CD14-positive monocyte (primary cell): ENCODE measurements around the gene OR2AG2. TPM values are rescaled to one million over a fixed set of nuclear protein-coding genes. Genes with fewer than 3 reads are reported as not detected.

Source experiments
- DNase-seq, 3 donors: peaks; one replicate each; pipeline ENCODE4 v3.0.0-alpha.2; 2011 to 2022
- H2AFZ ChIP-seq: 2 replicates; pipeline ENCODE4 v1.6.0; 2012; ENCODE audit warnings: mild to moderate bottlenecking, low read depth, low read length, inconsistent platforms; ENCODE audit not compliant: insufficient read depth, poor library complexity, severe bottlenecking
- H3K27ac ChIP-seq, 2 donors: 1 replicate in 1 of 2; 2 replicates in 1 of 2; pipeline ENCODE4 v1.5.1; 2012 to 2013; ENCODE audit warnings: low read length in 2 of 2, control low read depth in 1 of 2, inconsistent platforms in 1 of 2, low read depth in 1 of 2, mild to moderate bottlenecking in 1 of 2
- H3K27me3 ChIP-seq, 2 donors: one replicate each; pipeline versions ENCODE4 v1.6.0 to v1.6.1; 2011 to 2013; ENCODE audit warnings: low read length in 2 of 2; ENCODE audit not compliant: control insufficient read depth in 2 of 2, insufficient read depth in 2 of 2
- H3K36me3 ChIP-seq, 2 donors: replicated peaks in 1 of 2; 1 replicate in 1 of 2; 2 replicates in 1 of 2; pipeline versions ENCODE4 v1.5.1 to v1.6.1; 2012 to 2013; ENCODE audit warnings: low read length in 2 of 2, control low read depth in 1 of 2, inconsistent platforms in 1 of 2, mild to moderate bottlenecking in 1 of 2; ENCODE audit not compliant: insufficient read depth in 2 of 2, control insufficient read depth in 1 of 2
- H3K4me1 ChIP-seq, 2 donors: 1 replicate in 1 of 2; 2 replicates in 1 of 2; pipeline versions ENCODE4 v1.5.1 to v1.6.1; 2012 to 2013; ENCODE audit warnings: low read length in 2 of 2, control low read depth in 1 of 2, inconsistent platforms in 1 of 2, mild to moderate bottlenecking in 1 of 2, moderate library complexity in 1 of 2; ENCODE audit not compliant: insufficient read depth in 2 of 2, control insufficient read depth in 1 of 2
- H3K4me2 ChIP-seq: replicated peaks from 2 replicates; pipeline ENCODE3; 2012; ENCODE audit warnings: low read length, moderate library complexity, mild to moderate bottlenecking; ENCODE audit not compliant: poor library complexity, severe bottlenecking; ENCODE audit errors: extremely low read depth
- H3K4me3 ChIP-seq, 3 experiments: fragments of 200-600 bp in 1 of 3; sonication (generic) in 1 of 3; replicated peaks in 1 of 3; 1 replicate in 2 of 3; 2 replicates in 1 of 3; pipeline ENCODE4 v1.5.1; 2011 to 2013; ENCODE audit warnings: low read length in 3 of 3, mild to moderate bottlenecking in 3 of 3, control low read depth in 2 of 3, low read depth in 2 of 3, inconsistent platforms in 1 of 3, moderate library complexity in 1 of 3
- H3K79me2 ChIP-seq: 2 replicates; pipeline ENCODE4 v1.6.0; 2012; ENCODE audit warnings: mild to moderate bottlenecking, control low read depth, inconsistent platforms, low read length, moderate library complexity; ENCODE audit not compliant: insufficient read depth
- H3K9ac ChIP-seq: 2 replicates; pipeline ENCODE4 v1.6.0; 2017; ENCODE audit warnings: low read length, mild to moderate bottlenecking; ENCODE audit not compliant: insufficient read depth, poor library complexity, severe bottlenecking
- H3K9me3 ChIP-seq, 2 donors: replicated peaks in 1 of 2; 1 replicate in 1 of 2; 2 replicates in 1 of 2; pipeline versions ENCODE4 v1.5.1 to v1.6.1; 2012 to 2013; ENCODE audit warnings: low read length in 2 of 2, control low read depth in 1 of 2; ENCODE audit not compliant: control insufficient read depth in 1 of 2, insufficient read depth in 1 of 2
- H4K20me1 ChIP-seq: 2 replicates; pipeline ENCODE4 v1.6.0; 2012; ENCODE audit warnings: mild to moderate bottlenecking, low read length, control low read depth, moderate library complexity; ENCODE audit not compliant: insufficient read depth
- H3K27ac Mint-ChIP-seq, 7 donors: one replicate each; pipeline ENCODE4 v1.8.0; 2020; ENCODE audit warnings: mild to moderate bottlenecking in 7 of 7, mixed read lengths in 7 of 7, moderate library complexity in 6 of 7, inconsistent platforms in 2 of 7
- H3K27me3 Mint-ChIP-seq, 3 donors: one replicate each; pipeline ENCODE4 v1.8.0; 2021 to 2022; ENCODE audit warnings: low read depth in 3 of 3, mild to moderate bottlenecking in 3 of 3, mixed read lengths in 3 of 3, moderate library complexity in 3 of 3, inconsistent platforms in 1 of 3
- H3K36me3 Mint-ChIP-seq, 2 donors: one replicate each; pipeline ENCODE4 v1.8.0; 2020; ENCODE audit warnings: mixed read lengths in 2 of 2, inconsistent platforms in 1 of 2, mild to moderate bottlenecking in 1 of 2
- H3K4me1 Mint-ChIP-seq: one replicate; pipeline ENCODE4 v1.8.0; 2020; ENCODE audit warnings: mild to moderate bottlenecking, mixed read lengths
- H3K4me3 Mint-ChIP-seq, 2 donors: one replicate each; pipeline ENCODE4 v1.8.0; 2020; ENCODE audit warnings: mild to moderate bottlenecking in 2 of 2, mixed read lengths in 2 of 2, moderate library complexity in 1 of 2
- H3K9me3 Mint-ChIP-seq, 7 donors: one replicate each; pipeline ENCODE4 v1.8.0; 2020 to 2022; ENCODE audit warnings: mixed read lengths in 7 of 7, mild to moderate bottlenecking in 6 of 7, moderate library complexity in 6 of 7, inconsistent platforms in 2 of 7
- WGBS: methylation state at CpG from one replicate; pipeline ENCODE4 v1.1.5; 2013; ENCODE audit warnings: missing lambda C conversion rate; ENCODE audit not compliant: insufficient coverage; 5-methylcytosine and 5-hydroxymethylcytosine counted together
- intact Hi-C, 2 donors: fragments of 100-400 bp; cut with micrococcal nuclease; formaldehyde crosslinking; loops; one replicate each; pipeline versions ENCODE4 v1.15.0 to v1.15.1; 2023
- polyA plus RNA-seq, 3 donors: library from polyadenylated mRNA; depleted of rRNA in 1 of 3; unstranded in 2 of 3; stranded (reverse) in 1 of 3; fragments of 300-500 nt in 2 of 3; fragments of >200 nt in 1 of 3; fragmentation: Illumina TruSeq in 2 of 3; gene quantifications; 1 replicate in 2 of 3; 2 replicates in 1 of 3; pipeline ENCODE4 v1.2.3, GENCODE V29; 2012 to 2021
- TF ChIP-seq, protein P1 (sequence below): fragments of 200-600 bp; IDR thresholded peaks from one replicate; pipeline ENCODE4 v1.8.0; 2022; ENCODE audit warnings: antibody characterized with exemption, mild to moderate bottlenecking

OR2AG2 gene
- polyA plus RNA-seq, 3 donors, result not detected

DNA sequence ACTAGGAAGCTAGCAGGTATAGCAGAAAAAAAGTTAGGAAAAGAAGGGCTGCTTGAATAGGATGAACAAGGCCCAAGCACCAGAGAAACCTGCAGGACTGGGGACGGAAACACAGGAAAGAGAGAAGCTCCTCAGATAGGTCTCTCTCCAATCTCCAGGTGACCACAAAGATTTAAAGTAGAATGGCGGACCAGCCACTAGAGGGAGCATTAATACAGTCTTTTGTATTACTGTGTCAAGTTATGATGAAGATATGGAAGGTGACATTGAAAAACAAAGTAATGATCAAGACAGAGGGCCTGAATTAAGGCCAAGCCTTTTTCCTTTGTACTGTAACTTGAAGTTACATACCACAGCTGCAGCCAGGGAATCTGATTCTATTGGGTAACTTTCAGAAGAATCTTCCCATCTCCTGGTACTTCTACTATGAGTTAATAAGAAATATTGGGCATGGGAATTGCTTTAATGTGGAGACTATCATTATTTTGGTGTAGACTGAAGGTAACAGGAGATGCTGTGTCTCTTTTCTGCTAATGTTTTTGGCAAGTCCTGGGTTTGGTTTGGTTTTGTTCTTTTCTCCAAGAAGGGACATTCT lies 33.8 kb downstream of the OR2AG2 start:
- Histone ChIP-seq H3K4me2 (no peak overlapping the region), H3K27me3 (no peaks in the 10 kb centered on the region), H3K36me3 (peaks cover 11 to 21% of the 10 kb centered on the region in 2 donors), H4K20me1 (peaks cover 73% of the 10 kb centered on the region), H3K4me3 (no peak overlapping the region), H3K79me2 (peaks cover 46% of the 10 kb centered on the region), H3K4me1 (peaks cover 24 to 44% of the 10 kb centered on the region in 2 donors), H3K9me3 (peaks cover 0 to 4% of the 10 kb centered on the region in 2 donors), H3K9ac (no peak overlapping the region), H2AFZ (no peak overlapping the region), H3K27ac (no peak overlapping the region)
- H3K36me3 Mint-ChIP-seq, result peaks cover 27 to 38% of the 10 kb centered on the region in 2 donors
- H3K9me3 Mint-ChIP-seq, result peaks cover 0 to 3% (median 0%) of the 10 kb centered on the region in 7 donors
- TF ChIP-seq, protein P1, sequence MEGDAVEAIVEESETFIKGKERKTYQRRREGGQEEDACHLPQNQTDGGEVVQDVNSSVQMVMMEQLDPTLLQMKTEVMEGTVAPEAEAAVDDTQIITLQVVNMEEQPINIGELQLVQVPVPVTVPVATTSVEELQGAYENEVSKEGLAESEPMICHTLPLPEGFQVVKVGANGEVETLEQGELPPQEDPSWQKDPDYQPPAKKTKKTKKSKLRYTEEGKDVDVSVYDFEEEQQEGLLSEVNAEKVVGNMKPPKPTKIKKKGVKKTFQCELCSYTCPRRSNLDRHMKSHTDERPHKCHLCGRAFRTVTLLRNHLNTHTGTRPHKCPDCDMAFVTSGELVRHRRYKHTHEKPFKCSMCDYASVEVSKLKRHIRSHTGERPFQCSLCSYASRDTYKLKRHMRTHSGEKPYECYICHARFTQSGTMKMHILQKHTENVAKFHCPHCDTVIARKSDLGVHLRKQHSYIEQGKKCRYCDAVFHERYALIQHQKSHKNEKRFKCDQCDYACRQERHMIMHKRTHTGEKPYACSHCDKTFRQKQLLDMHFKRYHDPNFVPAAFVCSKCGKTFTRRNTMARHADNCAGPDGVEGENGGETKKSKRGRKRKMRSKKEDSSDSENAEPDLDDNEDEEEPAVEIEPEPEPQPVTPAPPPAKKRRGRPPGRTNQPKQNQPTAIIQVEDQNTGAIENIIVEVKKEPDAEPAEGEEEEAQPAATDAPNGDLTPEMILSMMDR, result peak; percentile 75
- no CpG with 5 or more reads among the region's 2 CpGs for WGBS
- H3K4me3 Mint-ChIP-seq, result no peak overlapping the region
- H3K4me1 Mint-ChIP-seq, result peaks cover 50% of the 10 kb centered on the region
- H3K27ac Mint-ChIP-seq, result peak overlapping the region in 2 of 7 donors; percentile 44 to 50
- DNase-seq, result peak in 2 of 3 donors; percentile 52 to 63
- peaks cover 0 to 3% (median 0%) of the 10 kb centered on the region in 3 donors for H3K27me3 Mint-ChIP-seq
- intact Hi-C loops, result no loop called here

DNA sequence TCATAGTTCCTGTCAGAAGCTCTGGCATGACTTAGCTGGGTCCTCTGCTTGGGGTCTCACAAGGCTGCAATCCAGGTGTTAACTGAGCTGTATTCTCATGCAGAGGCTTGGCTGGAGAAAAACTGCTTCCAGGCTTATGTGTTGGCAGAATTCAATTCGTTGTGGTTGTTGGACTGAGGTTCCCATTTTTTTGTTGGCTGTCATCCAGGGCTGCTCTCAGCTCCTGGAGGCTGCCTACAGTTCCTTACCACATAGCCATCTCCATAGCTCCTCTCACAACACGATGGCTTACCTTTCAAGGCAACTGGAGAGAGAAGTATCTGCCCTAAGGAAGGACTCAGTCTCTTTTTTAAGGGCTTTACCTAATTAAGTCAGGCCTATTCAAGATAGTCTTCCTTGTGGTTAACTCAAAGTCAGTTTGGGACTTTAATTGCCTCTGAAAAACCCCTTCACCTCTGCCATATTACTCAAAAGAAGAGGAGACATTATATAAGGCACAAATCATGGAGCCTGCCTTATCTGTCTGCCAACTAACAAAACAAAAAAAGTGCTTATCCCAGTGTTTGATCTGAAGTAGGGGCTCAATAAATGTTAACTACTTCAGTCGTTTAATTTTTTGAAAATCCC lies 35.2 kb downstream of the OR2AG2 start:
- TF ChIP-seq, protein P1, result no peak
- no peaks in the 10 kb centered on the region for H3K27me3 ChIP-seq
- intact Hi-C loops, result no loop called here
- peaks cover 0 to 4% of the 10 kb centered on the region in 2 donors for H3K9me3 ChIP-seq
- H3K4me1 ChIP-seq, result peaks cover 21 to 39% of the 10 kb centered on the region in 2 donors
- peaks cover 33% of the 10 kb centered on the region for H3K79me2 ChIP-seq
- H3K36me3 ChIP-seq, result peaks cover 11 to 21% of the 10 kb centered on the region in 2 donors
- H3K27ac ChIP-seq, result peak overlapping the region in 1 of 2 donors; percentile 13
- no peak overlapping the region for H2AFZ ChIP-seq
- Mint-ChIP-seq H3K9me3 (peaks cover 0 to 5% (median 2%) of the 10 kb centered on the region in 7 donors), H3K27me3 (peaks cover 0 to 3% (median 0%) of the 10 kb centered on the region in 3 donors), H3K4me1 (peaks cover 50% of the 10 kb centered on the region), H3K36me3 (peaks cover 24 to 38% of the 10 kb centered on the region in 2 donors), H3K4me3 (no peak overlapping the region), H3K27ac (peak overlapping the region in 1 of 7 donors; percentile 46)
- whole genome bisulfite sequencing, result 29% methylated on average over 1 of the region's 3 CpGs
- peaks cover 61% of the 10 kb centered on the region for H4K20me1 ChIP-seq
- peak; percentile 39 to 48 (median 47) for DNase-seq
- H3K9ac ChIP-seq, result no peak overlapping the region
- H3K4me3 ChIP-seq, result no peak overlapping the region
- H3K4me2 ChIP-seq, result no peak overlapping the region
